Left forelimb (tissue), 1 donor: ENCODE measurements around the gene RALGDS.
A peak's percentile ranks its signal among the peaks of the same experiment; 100 is the strongest.
"Not testable (repeated sequence)": the region's sequence is repeated elsewhere in the genome, so short reads cannot be mapped to it uniquely, and the experiment has no call there.

Source experiments
- DNase-seq: peaks from one replicate; pipeline ENCODE4 v3.0.0-alpha.2; 2018; ENCODE audit warnings: low spot score

Gene RALGDS

DNA sequence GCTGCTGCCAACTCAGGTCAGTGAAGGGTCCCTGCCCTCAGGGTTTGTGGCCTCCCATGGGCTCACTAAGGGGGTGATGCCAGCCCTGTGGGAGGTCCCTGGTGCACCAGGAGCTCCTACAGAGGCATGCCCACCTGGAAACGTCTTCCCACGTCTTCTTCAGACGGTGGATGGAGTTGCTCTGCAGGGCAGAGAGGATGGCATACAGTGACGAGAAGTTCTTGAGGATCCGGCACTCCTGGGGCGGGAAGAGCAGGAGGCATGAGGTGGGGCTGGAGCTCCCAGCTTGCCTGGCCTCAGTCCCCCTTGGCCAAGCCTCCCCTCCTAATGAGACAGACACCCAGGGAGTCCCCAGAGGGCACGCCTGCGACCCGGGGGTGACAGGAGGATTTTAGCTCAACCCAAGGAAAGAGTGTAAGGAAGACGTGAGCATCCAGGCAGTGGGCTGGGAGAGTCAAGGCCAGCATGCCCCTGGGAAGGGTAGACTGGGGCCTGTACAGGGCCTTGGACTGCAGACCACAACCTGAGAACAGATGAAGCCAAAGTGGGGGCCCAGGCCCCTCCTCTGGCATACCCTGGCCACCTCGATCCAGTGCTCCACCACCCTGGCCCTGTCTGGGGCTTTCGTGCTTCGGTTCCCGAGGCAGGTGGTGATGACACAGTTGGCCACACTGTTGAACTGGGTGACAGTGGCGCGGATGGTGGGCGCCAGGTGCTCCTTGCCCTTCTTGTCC is 14.4 kb downstream of the RALGDS start:
- peak; percentile 53 for DNase-seq

DNA sequence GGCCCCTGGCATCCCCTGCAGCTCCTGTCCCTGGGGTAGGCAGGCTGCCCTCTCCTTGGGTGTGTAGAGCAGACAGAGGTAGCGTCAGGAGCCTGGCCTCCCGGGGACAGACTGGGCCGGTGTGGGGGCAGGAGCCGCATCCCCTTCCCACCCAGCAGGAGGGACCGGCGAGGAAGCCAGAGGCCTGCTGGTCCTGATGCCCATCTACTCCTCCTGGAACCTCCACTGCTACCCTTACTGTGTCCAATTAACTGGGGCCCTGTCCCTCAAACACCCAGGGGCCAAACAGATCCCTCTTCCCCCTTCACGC is 15.6 kb downstream of the RALGDS start:
- DNase-seq, result peak; percentile 62

DNA sequence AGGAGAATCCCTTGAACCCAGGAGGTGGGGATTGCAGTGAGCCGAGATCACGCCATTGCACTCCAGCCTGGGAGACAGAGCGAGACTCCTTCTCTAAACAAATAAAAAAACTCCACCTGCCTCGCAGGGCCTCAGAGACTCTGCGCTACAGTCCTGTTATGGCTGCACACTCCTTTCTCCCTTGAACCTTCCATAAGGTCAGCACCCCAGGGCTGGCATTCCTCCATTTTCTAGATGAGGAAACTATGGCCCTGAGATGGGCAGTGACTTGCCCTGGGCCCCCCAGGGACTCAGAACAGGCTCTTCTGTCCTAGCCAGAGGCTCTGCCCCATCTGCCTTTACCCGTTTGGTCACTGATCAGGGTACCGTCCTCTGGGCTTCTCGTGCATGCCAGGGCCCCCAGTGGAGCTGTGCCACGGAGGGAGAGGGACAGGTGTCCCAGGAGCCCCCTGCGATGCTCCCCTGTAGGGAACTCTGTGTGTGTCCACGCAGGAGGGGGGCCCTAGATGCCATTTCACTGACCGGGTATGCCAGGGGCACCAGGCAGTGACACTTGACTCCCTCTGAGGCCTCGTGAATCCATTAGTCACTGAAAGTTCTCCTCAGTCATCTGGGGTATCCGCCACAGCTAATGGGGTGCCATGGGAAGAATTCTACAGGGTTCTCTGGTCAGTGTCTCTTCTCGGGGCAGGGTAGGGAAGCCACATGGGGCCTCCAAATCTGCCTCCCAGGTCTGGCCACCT is 16.2 kb downstream of the RALGDS start:
- DNase-seq, result peak; percentile 57

DNA sequence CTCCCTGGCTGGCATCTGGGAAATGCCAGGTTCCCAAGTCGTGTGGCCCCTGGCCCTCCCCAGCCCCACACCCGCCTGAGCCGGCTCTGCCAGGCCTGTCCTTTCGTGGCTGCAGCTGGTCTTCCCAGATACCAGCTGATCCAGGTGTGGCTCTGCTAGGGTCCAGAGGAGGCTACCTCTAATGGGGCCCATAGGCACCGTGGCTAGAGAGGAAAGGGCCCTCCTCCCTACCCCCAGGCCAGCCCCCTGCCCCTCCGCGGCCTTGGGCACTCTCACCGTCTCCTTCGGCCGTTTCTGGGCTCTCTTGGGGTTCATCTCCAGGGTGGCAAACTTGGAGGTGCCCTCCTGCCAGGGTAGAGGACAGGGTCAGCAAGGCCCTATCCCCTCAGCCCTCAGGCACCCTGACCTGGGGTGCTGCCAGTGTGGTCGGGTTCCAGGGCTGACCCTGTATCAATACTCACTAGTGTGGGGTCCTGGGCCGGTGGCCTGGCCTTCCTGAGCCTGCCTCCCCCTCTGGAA is 17.0 kb downstream of the RALGDS start:
- DNase-seq, result peak; percentile 57

DNA sequence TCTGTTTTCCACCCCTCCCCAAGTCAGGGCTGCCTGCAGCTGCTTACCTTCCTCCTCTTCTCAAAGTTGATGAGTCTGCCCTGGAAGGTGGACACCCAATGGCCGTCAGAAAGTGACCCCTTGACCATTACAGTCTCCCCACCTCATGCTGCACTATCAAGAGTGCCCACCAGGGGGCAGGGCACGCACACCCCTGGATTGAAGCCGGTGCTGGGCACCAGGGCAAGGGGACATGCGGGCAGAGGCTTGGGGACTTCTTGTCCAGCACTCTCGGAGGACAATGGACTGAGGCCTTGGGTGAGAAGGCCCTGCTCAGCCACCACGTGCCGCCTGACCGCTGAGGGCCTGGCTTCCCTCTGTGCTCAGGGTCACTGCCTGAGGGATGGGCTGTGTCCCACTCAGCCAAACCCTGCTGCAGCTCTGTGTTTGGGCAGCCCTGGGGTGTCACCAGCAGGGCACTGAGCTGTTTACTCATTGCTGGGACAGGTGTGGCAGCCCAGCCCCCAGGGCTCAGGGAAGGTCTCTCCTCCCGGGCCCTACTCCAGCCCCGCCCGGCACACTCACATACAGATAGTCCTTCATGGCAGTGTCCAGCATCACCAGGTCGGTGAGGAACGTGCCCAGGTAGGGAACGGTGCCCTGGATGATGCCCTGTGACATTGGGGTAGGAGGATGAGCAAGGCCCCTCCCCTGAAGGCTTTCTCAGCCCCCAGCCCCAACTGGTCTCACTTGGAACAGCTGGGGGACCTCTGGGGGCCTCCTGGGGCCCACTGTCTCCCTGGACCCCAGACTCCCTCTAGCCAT is 17.7 kb downstream of the RALGDS start:
- DNase-seq, result peak; percentile 78

DNA sequence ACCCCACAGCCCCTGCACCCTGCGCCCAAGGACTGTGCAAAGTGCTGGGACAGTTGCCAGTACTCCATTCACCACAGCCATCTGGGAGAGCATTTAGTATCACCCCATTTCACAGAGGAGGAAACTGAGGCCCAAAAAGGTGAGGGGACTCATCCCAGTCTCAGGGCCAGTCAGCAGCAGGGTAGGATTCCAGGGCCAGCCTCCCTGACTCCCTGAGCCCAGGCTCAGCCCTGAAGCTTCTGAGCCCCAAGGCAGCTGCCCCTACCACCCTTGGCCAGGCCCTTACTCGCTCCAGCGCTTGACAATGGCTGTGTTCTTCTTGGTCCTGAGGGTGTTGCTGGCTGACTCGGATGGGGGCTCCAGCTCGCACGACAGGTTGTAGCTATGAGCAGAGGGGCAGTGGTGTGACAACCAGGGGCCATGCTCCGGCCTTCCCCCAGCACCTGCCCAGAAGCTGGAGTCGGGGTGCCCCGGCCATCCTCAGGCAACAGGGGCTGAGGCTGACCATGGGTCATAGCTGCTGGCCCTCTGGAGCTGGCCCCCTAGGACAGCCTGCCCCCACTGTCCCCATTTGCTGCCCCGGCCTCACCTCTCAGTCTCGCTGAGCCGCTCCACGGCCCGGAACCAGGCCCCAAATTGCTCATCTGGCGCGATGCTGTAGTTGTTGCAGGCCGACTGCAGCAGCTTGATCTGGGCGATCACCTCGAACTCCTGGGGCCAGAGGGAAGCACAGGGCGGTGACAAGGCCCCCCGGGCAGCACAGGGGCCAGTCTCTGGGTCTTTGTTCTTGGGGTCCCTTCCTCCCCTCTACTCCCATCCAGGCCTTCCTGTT is 18.6 kb downstream of the RALGDS start:
- DNase-seq, result peak; percentile 44

DNA sequence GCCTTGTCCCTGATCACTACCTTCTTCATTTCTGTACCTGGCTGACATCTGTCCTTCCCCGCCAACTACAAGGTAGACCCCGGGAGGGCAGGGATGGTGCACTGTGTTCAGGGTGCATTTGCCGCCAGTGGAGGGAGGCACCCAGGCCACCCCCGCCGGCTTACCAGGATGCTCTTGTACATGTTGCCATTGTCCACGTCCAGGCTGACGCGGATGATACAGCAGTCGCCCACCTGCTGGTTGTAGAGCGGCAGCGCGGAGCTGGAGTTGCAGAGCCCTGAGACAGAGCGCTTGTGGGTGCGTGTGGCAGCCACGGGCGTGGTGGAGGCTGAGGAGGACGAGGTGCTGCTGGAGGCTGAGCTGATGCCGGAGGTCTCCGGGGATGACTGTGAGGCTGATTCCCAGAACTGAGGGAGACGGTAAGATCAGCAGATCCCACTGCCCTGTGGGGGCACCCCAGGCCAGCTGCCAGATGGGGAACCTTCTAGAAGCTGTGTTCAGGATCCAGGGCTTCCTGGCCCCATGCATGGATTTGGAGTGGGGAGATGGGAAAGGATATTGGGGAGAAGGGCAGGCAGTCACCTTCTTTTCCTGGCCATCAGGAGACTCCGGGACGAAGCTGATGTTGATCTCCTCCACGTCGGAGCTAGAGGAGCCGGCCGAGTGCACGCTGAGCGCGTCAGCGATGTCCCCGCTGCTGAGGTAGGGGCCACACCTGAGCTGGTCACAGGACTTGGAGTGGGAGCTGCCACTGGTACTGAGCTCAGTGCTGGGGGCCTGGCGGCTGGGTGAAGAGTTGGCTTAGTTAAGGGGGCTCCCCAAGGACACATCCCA is 19.5 kb downstream of the RALGDS start:
- peak; percentile 38 for DNase-seq

DNA sequence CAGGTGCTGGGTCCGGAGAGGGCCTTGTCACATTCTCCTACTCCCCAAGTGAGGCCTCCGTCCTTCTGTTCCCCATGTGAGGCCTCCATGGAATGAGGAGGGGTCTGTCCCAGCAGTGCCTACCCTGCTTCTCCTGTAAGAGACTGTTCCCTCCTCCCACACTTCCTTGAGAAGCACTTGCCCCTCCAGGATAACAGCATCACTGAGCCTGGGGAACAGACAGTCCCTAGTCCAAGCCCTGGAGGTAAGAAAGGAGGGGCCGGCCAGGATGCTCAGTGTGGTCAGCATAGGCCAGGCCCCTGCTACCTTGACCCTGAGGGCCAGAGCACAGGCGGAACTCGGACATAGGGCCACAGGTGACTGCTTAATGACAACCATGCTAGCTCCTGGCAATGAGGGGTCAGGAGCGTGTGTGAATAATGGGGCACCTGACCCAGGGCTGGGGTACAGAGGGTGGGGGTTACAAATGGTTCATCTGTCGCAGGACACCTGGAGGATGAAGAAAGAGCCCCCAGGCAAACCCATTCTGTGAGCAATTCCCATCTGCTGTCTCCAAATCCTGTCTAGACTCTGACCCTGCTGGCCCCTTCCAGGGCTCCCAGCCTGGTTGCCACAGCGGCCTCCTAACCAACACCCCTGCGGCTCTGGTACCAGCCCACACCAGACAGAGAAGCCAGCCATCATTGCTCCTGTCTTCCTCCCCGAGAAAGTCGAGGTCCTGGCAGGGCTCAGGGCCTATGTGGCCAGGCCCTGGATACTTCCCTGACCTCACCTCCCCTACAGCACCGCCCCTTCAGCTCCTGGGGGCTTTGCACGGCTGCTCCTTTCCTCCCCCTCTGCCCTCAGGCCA is 20.3 kb downstream of the RALGDS start:
- peak; percentile 48 for DNase-seq

DNA sequence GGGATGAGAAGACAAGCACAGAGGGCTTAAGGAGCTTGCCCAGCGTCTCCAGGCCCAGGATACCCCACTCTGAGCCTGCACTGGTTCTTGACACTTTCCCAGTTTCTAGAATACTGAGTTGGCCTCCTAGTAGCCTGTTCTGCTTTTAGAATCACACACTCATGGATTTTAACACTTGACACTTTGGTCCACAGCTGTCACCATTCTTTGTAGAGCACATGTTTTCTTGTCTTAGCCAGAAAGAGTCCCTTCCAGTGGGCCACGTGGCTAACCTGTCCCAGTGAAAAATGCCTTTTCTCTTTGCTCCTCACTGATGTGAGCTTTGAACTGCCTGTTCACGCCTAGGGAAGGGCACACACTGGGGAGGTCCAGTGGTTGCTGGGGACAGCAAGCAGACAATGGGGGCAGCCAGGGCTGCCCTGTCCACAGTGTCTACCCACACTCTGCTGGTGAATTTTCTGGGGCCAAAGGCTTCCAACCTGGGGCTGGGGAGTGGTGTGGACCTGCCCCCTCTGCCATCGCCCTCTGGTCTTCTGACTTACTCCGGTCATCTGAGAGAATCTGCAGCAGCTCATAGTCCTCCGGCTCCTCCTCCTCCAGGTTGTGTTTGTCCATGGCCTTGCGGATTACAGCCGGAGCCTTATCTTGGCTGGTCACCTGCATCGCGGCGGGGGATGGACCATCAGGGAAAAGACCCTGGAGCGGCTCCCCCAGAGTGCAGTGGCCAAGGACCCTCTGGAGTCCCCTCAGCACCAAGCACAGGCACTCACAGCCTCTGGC is 21.1 kb downstream of the RALGDS start:
- peak; percentile 49 for DNase-seq

DNA sequence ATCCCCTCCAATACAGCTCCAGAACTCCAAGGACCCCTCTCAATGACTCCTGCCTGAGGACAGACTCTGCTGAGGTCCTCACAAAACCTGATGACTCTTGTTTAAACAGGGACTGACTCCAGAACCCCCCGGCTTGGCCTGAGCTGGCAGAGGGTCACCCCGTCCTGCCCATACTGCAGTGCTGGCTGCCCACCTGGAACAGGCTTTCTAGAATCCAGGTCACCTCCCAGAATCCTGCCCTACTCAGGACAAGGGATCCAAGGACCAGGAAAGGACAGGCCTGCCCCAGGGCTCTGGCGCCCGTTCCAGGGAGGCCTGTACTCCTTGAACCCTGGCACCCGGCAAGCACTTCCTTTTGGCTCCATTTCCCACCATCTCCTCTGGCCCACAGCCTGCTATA is 22.2 kb downstream of the RALGDS start:
- DNase-seq, result no peak

DNA sequence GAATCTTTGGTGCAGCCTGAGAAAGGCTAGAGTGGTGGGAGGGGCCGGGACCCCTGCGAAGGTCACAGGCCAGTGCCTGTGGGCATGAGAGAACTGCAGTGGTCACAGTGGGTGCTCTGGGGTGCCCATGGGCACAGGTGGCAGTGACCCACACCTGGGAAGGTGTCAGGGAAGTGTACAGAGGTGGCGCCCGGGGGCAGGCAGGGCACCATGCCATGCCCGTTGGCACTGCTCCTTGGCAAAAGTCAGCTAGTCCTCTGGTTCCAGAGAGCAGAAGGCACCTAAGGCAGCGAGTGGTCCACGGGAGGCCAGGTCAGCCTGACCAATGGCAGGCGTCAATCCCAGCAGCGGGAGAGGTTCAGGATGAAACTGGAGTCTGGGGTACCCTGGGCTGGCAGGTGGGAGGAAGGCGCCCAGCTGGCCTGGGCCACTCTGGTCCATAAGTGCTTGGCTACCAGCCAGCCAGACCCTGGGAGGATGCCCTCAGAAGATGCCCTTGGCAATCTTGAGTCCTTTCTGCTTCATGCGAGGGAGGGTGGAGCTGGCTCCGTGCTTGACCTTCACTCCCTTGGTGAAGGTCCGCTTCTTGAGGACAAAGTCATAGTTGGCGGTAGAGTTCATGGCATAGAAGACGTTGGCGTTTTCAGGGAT is 22.8 kb downstream of the RALGDS start:
- peak; percentile 57 for DNase-seq

DNA sequence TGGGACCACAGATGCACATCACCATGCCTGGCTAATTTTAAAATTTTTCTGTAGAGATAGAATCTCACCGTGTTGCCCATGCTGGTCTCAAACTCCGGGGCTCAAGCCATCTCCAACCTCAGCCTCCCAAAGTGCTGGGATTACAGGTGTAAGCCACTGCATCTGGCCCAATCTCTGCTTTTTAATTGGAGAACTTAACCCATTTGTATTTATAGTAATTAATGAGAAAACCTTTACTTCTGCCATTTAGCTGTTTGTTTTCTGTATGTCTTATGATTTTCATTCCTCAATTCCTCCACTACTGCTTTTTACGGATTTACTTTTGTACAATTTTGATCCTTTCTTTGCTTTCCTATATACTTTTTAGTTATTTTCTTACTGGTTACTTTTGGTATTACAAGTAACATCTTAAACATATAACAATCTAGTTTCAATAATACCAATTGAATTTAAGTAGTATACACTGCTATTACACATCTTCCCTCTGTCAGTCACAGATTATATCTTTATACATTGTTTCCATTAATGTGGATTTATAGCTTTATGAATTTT is 26.1 kb downstream of the RALGDS start:
- no peak for DNase-seq

DNA sequence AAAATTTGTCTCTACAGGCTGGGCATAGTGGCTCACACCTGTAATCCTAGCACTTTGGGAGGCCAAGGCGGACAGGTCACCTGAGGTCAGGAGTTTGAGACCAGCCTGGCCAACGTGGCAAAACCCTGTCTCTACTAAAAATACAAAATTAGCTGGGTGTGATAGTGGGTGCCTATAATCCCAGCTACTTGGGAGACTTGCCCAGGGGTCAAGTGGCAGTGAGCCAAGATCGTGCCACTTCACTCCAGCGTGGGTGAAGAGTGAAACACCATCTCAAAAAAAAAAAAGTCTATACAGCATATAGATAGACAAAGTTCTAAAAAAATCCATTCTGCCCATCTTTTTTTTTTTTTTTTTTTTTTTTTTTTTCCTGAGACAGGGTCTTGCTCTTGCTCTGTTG is 26.7 kb downstream of the RALGDS start:
- not testable (repeated sequence) for DNase-seq

DNA sequence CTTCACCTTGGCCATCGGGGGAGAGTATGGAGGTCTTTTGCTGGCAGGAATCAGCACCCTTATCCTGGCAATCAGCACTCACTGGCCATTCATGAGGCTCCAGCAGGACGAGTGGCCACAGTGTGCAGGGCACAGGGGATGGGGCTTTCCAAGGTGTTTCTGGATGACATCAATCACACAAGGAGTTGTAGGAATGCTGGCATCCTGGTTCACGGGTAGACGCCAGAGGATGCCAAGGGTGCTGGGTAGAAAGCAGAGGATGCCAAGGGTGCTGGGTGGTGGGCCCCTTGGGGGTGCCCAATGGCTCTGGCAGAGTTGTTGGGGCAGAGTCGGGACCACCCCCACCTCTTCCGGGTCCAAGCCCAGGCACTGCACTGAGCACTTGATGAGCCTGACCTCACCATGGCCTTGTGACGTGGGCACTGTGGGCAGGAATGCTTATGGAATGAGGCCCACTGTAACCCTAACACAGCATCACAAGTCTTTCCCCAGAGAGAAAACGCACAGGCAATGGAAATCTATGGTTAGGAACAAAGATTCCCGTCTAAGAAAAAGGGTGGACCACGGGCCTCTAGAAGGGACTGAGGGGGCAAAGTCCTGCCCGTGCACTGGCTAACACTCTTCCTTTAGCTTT is 30.2 kb downstream of the RALGDS start:
- DNase-seq, result no peak

DNA sequence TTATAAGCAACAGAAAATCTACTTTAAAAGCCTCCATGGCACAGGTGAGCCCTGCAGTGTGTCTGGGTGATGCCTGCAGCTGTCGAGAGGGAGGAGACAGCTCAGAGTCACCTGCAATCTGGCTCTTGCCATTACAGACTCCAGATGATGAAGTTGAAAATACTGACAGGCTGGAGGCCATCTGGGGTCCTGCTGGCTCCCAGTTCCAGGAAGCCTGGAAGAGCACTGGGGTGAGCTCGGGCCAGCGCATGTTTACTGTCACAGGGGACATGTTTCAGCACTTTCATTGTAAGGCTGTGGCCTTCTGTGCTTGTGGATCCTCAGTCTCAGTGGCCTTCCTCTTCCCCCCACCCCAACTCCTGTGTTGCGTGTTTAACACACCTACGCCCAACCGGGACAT is 30.9 kb downstream of the RALGDS start:
- DNase-seq, result no peak

DNA sequence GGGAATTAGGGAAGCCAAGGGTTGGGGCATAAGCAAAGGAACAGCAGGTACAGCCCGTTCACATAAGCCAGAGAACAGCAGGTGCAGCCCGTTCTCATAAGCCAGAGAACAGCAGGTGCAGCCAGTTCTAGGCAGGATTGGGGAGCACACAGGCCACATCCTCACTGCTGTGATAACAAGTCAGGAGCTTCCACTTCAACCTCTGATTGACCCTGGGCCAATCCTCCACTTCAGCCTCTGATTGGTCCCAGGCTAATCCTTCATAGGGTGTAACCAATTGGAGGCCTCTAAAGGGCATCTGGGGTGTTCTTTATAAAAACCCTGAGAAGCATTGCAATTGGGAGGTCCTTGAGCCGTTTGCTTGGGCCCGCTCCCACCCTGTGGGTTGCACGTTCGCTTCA is 31.8 kb downstream of the RALGDS start:
- DNase-seq, result peak; percentile 61

DNA sequence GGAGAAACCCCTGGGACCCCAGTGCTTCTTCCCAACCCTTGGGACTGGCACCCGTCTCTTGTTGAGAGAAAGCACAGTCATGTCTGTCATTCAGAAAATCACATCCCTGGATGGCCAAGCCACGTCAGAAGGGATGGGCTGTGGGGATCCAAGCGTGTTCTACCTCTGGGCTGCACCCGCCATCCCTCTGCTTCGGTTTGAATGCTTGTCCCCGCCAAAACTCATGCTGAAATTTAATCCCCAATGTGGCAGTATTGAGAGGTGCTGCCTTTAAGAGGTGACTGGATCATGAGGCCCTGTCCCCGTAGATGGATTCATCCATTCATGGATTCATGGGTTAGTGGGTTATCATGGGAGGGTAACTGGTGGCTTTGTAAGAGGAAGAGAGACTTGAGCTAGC is 32.3 kb downstream of the RALGDS start:
- DNase-seq, result no peak
